ENCODE measurements around the gene ATXN7L1. TPM values are rescaled to one million over a fixed set of nuclear protein-coding genes. Genes with fewer than 3 reads are reported as not detected.

Gene ATXN7L1
- total and polyA plus RNA-seq, 2 of the 8 experiments (the other 6 are each of a cell fraction or from before 2014, with no cell fraction given): 14.3 to 34.0 TPM

DNA sequence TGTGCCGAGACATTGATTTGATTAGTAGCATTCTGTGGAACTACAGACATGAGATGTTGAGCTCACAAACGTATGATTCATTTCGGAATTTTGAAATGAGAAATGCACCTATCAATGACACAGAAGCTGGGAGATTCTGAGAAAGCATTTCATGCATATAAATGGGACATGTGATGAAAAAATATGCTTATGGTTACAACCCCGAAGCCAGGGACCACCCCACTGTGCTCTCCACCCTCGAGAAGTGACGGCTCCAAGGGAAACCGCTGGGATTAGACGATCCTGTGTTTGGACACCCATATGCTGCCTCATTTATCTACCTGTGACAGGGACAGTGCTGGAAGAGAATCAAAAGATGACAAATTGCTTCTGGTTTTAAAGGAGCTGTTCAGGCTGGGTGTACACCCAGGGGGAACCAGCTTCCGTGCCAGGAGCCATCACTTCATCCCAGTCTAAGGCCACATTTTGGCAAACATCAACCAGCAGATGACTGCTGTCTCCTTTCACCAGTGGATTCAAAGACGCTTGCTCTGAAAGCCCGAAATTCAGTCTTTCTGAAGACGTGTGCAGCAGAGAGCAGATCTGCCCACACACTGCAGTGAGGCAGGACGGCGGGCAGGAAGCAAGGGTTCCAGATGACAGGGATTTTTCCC is 109.9 kb downstream of the ATXN7L1 start (continued):
- TF ChIP-seq SIN3A (conservative IDR thresholded peaks at IDR 0.05 in 1 of 2, IDR thresholded peaks at IDR 0.05 in 1 of 2; ENCODE audit: low read depth in 1 of 2, low read length in 2 of 2) (no peak), POLR2AphosphoS5 (IDR thresholded peaks at IDR 0.05; ENCODE audit: low read depth, low read length) (no peak), FOSL1 (IDR thresholded peaks at IDR 0.05; ENCODE audit: insufficient read depth, low read depth, low read length) (no peak), CEBPB (IDR thresholded peaks at IDR 0.05; ENCODE audit: low read depth, low read length) (no peak)
- TF ChIP-seq, protein P1, sequence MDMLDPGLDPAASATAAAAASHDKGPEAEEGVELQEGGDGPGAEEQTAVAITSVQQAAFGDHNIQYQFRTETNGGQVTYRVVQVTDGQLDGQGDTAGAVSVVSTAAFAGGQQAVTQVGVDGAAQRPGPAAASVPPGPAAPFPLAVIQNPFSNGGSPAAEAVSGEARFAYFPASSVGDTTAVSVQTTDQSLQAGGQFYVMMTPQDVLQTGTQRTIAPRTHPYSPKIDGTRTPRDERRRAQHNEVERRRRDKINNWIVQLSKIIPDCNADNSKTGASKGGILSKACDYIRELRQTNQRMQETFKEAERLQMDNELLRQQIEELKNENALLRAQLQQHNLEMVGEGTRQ (IDR thresholded peaks at IDR 0.05; ENCODE audit: low read length): no peak

Measured in H1 (cell line).